ENCODE results near the gene MFN1. TPM values are rescaled to one million over a fixed set of nuclear protein-coding genes. Genes with fewer than 3 reads are reported as not detected.

Gene MFN1
- total RNA-seq = 47.4 and 60.8 TPM in 2 replicates

GRCh38 chr3:179347345-179348194 is at the start of gene MFN1:
TSS of gene MFN1 (plus strand) at chr3:179347709. CDS start at chr3:179348852, 1,143 bp downstream.

GRCh38 chr3:179322286-179323196 is 25.0 kb upstream of the MFN1 start, which contains the start of gene ZNF639:
TSS of gene ZNF639 (plus strand) at chr3:179323031. CDS start at chr3:179328294, 5,263 bp downstream.

Other genes starting within 250 kb of the MFN1 start
- gene PIK3CA, start 199.4 kb upstream of the MFN1 start, total RNA-seq = 22.7 and 29.0 TPM in 2 replicates
- 1.1 and 1.9 TPM in 2 replicates for gene KCNMB3, start 96.6 kb upstream of the MFN1 start, total RNA-seq
- gene ZNF639, start 24.7 kb upstream of the MFN1 start, total RNA-seq = 55.7 and 59.4 TPM in 2 replicates
- 121 and 128 TPM in 2 replicates for gene GNB4, start 103.8 kb downstream of the MFN1 start, total RNA-seq
- gene ACTL6A, start 215.2 kb downstream of the MFN1 start, total RNA-seq = 33.6 and 50.6 TPM in 2 replicates

Data from hair follicle dermal papilla cell (primary cell).